H1 (cell line): ENCODE measurements around the gene OPCML. TPM values are rescaled to one million over a fixed set of nuclear protein-coding genes. Genes with fewer than 3 reads are reported as not detected.

Experiments
- CTCF ChIA-PET: fragments of 300-600 bp; sonication (Branson Sonifier 250); formaldehyde crosslinking; loops from one replicate; lab custom pipeline; 2021; ENCODE audit not compliant: partially characterized antibody; lab: Charles Lee
- POLR2A ChIA-PET: fragments of 300-600 bp; sonication (Branson Sonifier 250); formaldehyde crosslinking; loops from one replicate; lab custom pipeline; 2021; ENCODE audit warnings: inconsistent platforms; ENCODE audit not compliant: partially characterized antibody; lab: Charles Lee
- DNase-seq, 2 experiments: peaks; one replicate each; pipeline versions ENCODE4 v3.0.0 to v3.0.0-alpha.2; 2010 to 2022; ENCODE audit warnings: low spot score in 2 of 2, low read depth in 1 of 2, mixed read lengths in 1 of 2
- FAIRE-seq: peaks from 2 replicates; lab custom pipeline; 2011; peaks lifted over from hg19 to GRCh38; lab: Jason Lieb, UNC
- H2AFZ ChIP-seq: 2 replicates; pipeline ENCODE4 v1.8.1; 2012; ENCODE audit warnings: low read length, inconsistent platforms
- H2AK5ac ChIP-seq: 2 replicates; pipeline ENCODE4 v1.6.1; 2013; ENCODE audit warnings: low read depth, low read length
- H2BK120ac ChIP-seq: replicated peaks from 2 replicates; pipeline ENCODE3; 2013; ENCODE audit warnings: low read depth, low read length, inconsistent platforms
- H2BK12ac ChIP-seq: 2 replicates; pipeline ENCODE4 v1.6.1; 2013; ENCODE audit warnings: low read depth, low read length
- H2BK15ac ChIP-seq: 2 replicates; pipeline ENCODE4 v1.6.1; 2013; ENCODE audit warnings: low read length
- H2BK20ac ChIP-seq: 2 replicates; pipeline ENCODE4 v1.6.1; 2013; ENCODE audit warnings: low read length
- H2BK5ac ChIP-seq: 2 replicates; pipeline ENCODE4 v1.6.1; 2013; ENCODE audit warnings: low read depth, low read length
- H3K14ac ChIP-seq: 2 replicates; pipeline ENCODE4 v1.6.1; 2013; ENCODE audit warnings: inconsistent platforms; ENCODE audit not compliant: insufficient read length
- H3K18ac ChIP-seq: 2 replicates; pipeline ENCODE4 v1.6.1; 2013; ENCODE audit warnings: low read length; ENCODE audit errors: extremely low read depth
- H3K23ac ChIP-seq: 2 replicates; pipeline ENCODE4 v1.6.1; 2013; ENCODE audit warnings: inconsistent platforms; ENCODE audit not compliant: insufficient read length
- H3K23me2 ChIP-seq: 2 replicates; pipeline ENCODE4 v1.6.1; 2013; ENCODE audit warnings: low read depth, low read length
- H3K27ac ChIP-seq: 2 replicates; pipeline ENCODE4 v1.6.1; 2011; ENCODE audit warnings: low read depth, low read length, inconsistent platforms
- H3K27me3 ChIP-seq, 4 experiments: replicated peaks in 1 of 4; 1 replicate in 1 of 4; 2 replicates in 3 of 4; pipeline versions ENCODE4 v1.6.1 to v1.8.1; 2011 to 2013; ENCODE audit warnings: low read length in 3 of 4, mild to moderate bottlenecking in 3 of 4, inconsistent platforms in 2 of 4, mixed read lengths in 2 of 4, moderate library complexity in 1 of 4; ENCODE audit not compliant: control insufficient read depth in 3 of 4, insufficient read depth in 3 of 4; ENCODE audit errors: extremely low read depth in 1 of 4
- H3K36me3 ChIP-seq, 4 experiments: 2 replicates each; pipeline versions ENCODE4 v1.6.1 to v1.8.1; 2011 to 2013; ENCODE audit warnings: mild to moderate bottlenecking in 4 of 4, low read length in 3 of 4, moderate library complexity in 2 of 4, control low read depth in 1 of 4, inconsistent platforms in 1 of 4; ENCODE audit not compliant: insufficient read depth in 4 of 4, control insufficient read depth in 2 of 4
- H3K4ac ChIP-seq: replicated peaks from 2 replicates; pipeline ENCODE3; 2013; ENCODE audit warnings: low read length, low read depth, mixed read lengths, inconsistent platforms; ENCODE audit not compliant: insufficient read length
- H3K4me1 ChIP-seq, 4 experiments: replicated peaks in 1 of 4; 1 replicate in 1 of 4; 2 replicates in 3 of 4; pipeline versions ENCODE4 v1.6.1 to v1.8.1; 2011 to 2013; ENCODE audit warnings: low read length in 3 of 4, inconsistent platforms in 2 of 4, mixed read lengths in 1 of 4; ENCODE audit not compliant: insufficient read depth in 4 of 4, control insufficient read depth in 3 of 4
- H3K4me2 ChIP-seq, 2 experiments: 2 replicates each; pipeline versions ENCODE4 v1.6.1 to v1.8.1; 2011 to 2013; ENCODE audit warnings: low read depth in 2 of 2, low read length in 2 of 2, control low read depth in 1 of 2, inconsistent platforms in 1 of 2, mild to moderate bottlenecking in 1 of 2; ENCODE audit not compliant: insufficient read depth in 1 of 2
- H3K4me3 ChIP-seq, 4 experiments: fragments of 200-600, 300-600 bp in 1 of 4; sonication (generic), shearing (Covaris generic), sonication (Bioruptor Twin) in 1 of 4; 2 replicates each; pipeline versions ENCODE4 v1.5.1 to v1.8.1; 2011 to 2016; ENCODE audit warnings: low read length in 4 of 4, low read depth in 3 of 4, control low read depth in 2 of 4, inconsistent platforms in 2 of 4, mild to moderate bottlenecking in 2 of 4, mixed read lengths in 1 of 4, moderate library complexity in 1 of 4; ENCODE audit not compliant: insufficient read depth in 2 of 4; ENCODE audit errors: extremely low read depth in 1 of 4
- H3K56ac ChIP-seq: replicated peaks from 2 replicates; pipeline ENCODE3; 2013; ENCODE audit warnings: low read depth, mild to moderate bottlenecking, mixed read lengths, low read length, inconsistent platforms; ENCODE audit not compliant: insufficient read length
- H3K79me1 ChIP-seq: 2 replicates; pipeline ENCODE4 v1.6.1; 2013; ENCODE audit warnings: low read depth, low read length, control low read depth
- H3K79me2 ChIP-seq, 2 experiments: 2 replicates each; pipeline versions ENCODE4 v1.6.1 to v1.8.1; 2012 to 2013; ENCODE audit warnings: low read length in 2 of 2, mild to moderate bottlenecking in 2 of 2, inconsistent platforms in 1 of 2; ENCODE audit not compliant: insufficient read depth in 2 of 2, control insufficient read depth in 1 of 2
- H3K9ac ChIP-seq, 4 experiments: replicated peaks in 1 of 4; 1 replicate in 1 of 4; 2 replicates in 3 of 4; pipeline versions ENCODE4 v1.6.1 to v1.8.1; 2011 to 2013; ENCODE audit warnings: low read depth in 3 of 4, low read length in 3 of 4, control low read depth in 2 of 4, mild to moderate bottlenecking in 2 of 4, moderate library complexity in 2 of 4, inconsistent platforms in 1 of 4; ENCODE audit errors: extremely low read depth in 1 of 4
- H3K9me3 ChIP-seq, 2 experiments: 2 replicates each; pipeline versions ENCODE4 v1.6.1 to v1.8.1; 2012 to 2013; ENCODE audit warnings: mild to moderate bottlenecking in 2 of 2, moderate library complexity in 2 of 2, control low read depth in 1 of 2, inconsistent platforms in 1 of 2, low read depth in 1 of 2, low read length in 1 of 2, mixed read lengths in 1 of 2; ENCODE audit not compliant: insufficient read depth in 2 of 2
- H4K20me1 ChIP-seq, 2 experiments: replicated peaks in 1 of 2; 2 replicates each; pipeline versions ENCODE3 to v1.8.1; 2011 to 2013; ENCODE audit warnings: inconsistent platforms in 2 of 2, low read length in 2 of 2, mild to moderate bottlenecking in 1 of 2; ENCODE audit not compliant: insufficient read depth in 2 of 2, control insufficient read depth in 1 of 2
- H4K5ac ChIP-seq: 2 replicates; pipeline ENCODE4 v1.6.1; 2013; ENCODE audit warnings: low read length, low read depth, mixed read lengths, inconsistent platforms; ENCODE audit not compliant: insufficient read length
- H4K8ac ChIP-seq: 2 replicates; pipeline ENCODE4 v1.8.0; 2013; ENCODE audit warnings: mild to moderate bottlenecking, moderate library complexity, low read length, inconsistent platforms; ENCODE audit not compliant: insufficient read depth; ENCODE audit errors: extremely low read depth
- H4K91ac ChIP-seq: replicated peaks from 2 replicates; pipeline ENCODE3; 2013; ENCODE audit warnings: low read length, mixed read lengths, inconsistent platforms; ENCODE audit not compliant: insufficient read length
- ASH2L ChIP-seq: fragments of 200-600, 300-600 bp; sonication (generic); IDR thresholded peaks from one replicate; pipeline ENCODE4 v1.7.1; 2017; ENCODE audit warnings: low read length
- ATF3 ChIP-seq: IDR thresholded peaks from 2 replicates; pipeline ENCODE4 v1.6.1; 2011; ENCODE audit warnings: low read depth, mild to moderate bottlenecking, low read length; ENCODE audit not compliant: insufficient read depth
- BRCA1 ChIP-seq: IDR thresholded peaks from 2 replicates; pipeline ENCODE4 v1.6.1; 2012; ENCODE audit warnings: low read depth, low read length, improper control_type of control experiment
- CBX5 ChIP-seq: fragments of 300-800, 300-1000 bp; sonication (generic); IDR thresholded peaks from 2 replicates; pipeline ENCODE4 v1.7.1; 2016; ENCODE audit warnings: antibody characterized with exemption, low read length, low read depth
- CEBPB ChIP-seq: IDR thresholded peaks from 2 replicates; pipeline ENCODE4 v1.6.1; 2012; ENCODE audit warnings: low read depth, low read length
- E2F6 ChIP-seq: IDR thresholded peaks from 2 replicates; pipeline ENCODE4 v1.6.1; 2012; ENCODE audit warnings: inconsistent platforms
- GTF2F1 ChIP-seq: IDR thresholded peaks from 2 replicates; pipeline ENCODE4 v1.6.1; 2012; ENCODE audit warnings: low read depth, low read length, improper control_type of control experiment, borderline replicate concordance
- JUND ChIP-seq: IDR thresholded peaks from 2 replicates; pipeline ENCODE4 v1.6.1; 2011; ENCODE audit warnings: mild to moderate bottlenecking, improper control_type of control experiment, low read length
- SIRT6 ChIP-seq: IDR thresholded peaks from one replicate; pipeline ENCODE4 v1.7.1; 2012; ENCODE audit warnings: low read length, inconsistent platforms
- SP1 ChIP-seq: IDR thresholded peaks from 2 replicates; pipeline ENCODE4 v1.6.1; 2011; ENCODE audit warnings: low read depth, low read length
- SP4 ChIP-seq: IDR thresholded peaks from 2 replicates; pipeline ENCODE4 v1.6.1; 2012; ENCODE audit warnings: low read length, inconsistent platforms
- SRF ChIP-seq: IDR thresholded peaks from 2 replicates; pipeline ENCODE4 v1.6.1; 2011; ENCODE audit warnings: mild to moderate bottlenecking, low read depth, low read length, moderate library complexity
- TCF12 ChIP-seq: IDR thresholded peaks from 2 replicates; pipeline ENCODE4 v1.6.1; 2011; ENCODE audit warnings: low read depth, mild to moderate bottlenecking, low read length
- YY1 ChIP-seq: IDR thresholded peaks from 2 replicates; pipeline ENCODE4 v1.6.1; 2011; ENCODE audit warnings: low read depth, mild to moderate bottlenecking, low read length
- WGBS, 2 experiments: shearing (Covaris generic) in 1 of 2; methylation state at CpG; one replicate each; pipeline versions ENCODE4 v1.1.6 to v1.1.7; 2013 to 2015; ENCODE audit warnings: low lambda C conversion rate in 2 of 2, mixed read lengths in 2 of 2, inconsistent platforms in 1 of 2, low coverage in 1 of 2, missing lambda C conversion rate in 1 of 2; ENCODE audit not compliant: insufficient replicate concordance in 2 of 2, insufficient coverage in 1 of 2, insufficient read length in 1 of 2; ENCODE audit errors: extremely low coverage in 1 of 2, missing lambda C conversion rate in 1 of 2; 5-methylcytosine and 5-hydroxymethylcytosine counted together
- polyA plus RNA-seq, 7 experiments: library from polyadenylated mRNA; depleted of rRNA in 3 of 7; stranded (reverse) in 5 of 7; unstranded in 2 of 7; fragments of >200 nt in 5 of 7; fragments of 200-250 nt in 2 of 7; gene quantifications; 1 replicate in 5 of 7; 2 replicates in 1 of 7; 4 replicates in 1 of 7; pipeline versions ENCODE4 v1.2.1 to v1.2.3, GENCODE V29; 2011 to 2013; ENCODE audit warnings: missing spikeins in 2 of 7, mixed read lengths in 2 of 7
- total RNA-seq: library from RNA; stranded (reverse); fragmentation: NEBNext Ultra II Directional; extraction: Animal tissue kit (Norgen Biotek cat#: 25700); gene quantifications from 2 replicates; pipeline ENCODE4 v1.2.1, GENCODE V29; 2021

The OPCML gene
- total and polyA plus RNA-seq, 2 of the 8 experiments (the other 6 are each of a cell fraction or from before 2014, with no cell fraction given): 2.3 to 3.1 TPM

DNA sequence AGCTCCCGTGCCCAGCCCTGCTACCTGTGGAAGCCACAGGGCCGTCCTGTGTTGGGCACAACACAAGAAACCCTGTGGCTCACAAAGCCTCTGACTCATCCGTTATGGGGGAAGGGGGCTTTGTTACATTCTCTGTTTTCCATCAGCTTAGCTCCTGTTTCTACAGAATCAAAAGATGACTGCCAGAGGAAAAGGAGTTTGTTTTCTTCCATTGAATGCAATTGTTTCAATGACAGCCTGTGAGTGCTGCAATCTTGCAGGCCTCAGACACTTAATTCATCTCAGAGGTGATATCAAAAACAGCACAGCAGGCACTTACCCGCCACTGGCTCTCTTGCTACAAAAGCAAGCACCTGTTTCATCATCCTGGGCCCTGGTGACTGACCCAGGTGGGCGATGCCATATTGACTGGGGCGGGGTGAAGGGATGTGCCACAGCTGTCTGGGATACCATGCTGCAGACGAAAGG is 194.3 kb downstream of the OPCML start:
- H3K9me3 ChIP-seq: no peaks in the 10 kb centered on the region
- H3K23me2 ChIP-seq: no peaks in the 10 kb centered on the region; the same call in 1 of the 2 replicates
- no peak overlapping the region for H2AK5ac ChIP-seq
- no peak overlapping the region for H3K56ac ChIP-seq
- H2BK12ac ChIP-seq: 0 out of 2 replicates have a peak overlapping the region, but pooled peaks have one; percentile 11
- no peak overlapping the region for H3K4me3 ChIP-seq
- peaks cover 6 to 12% (median 8%) of the 10 kb centered on the region in 4 experiments; a peak in 5 of 7 replicates for H3K4me1 ChIP-seq
- H3K14ac ChIP-seq: no peak overlapping the region
- no peaks in the 10 kb centered on the region for H4K20me1 ChIP-seq
- H3K79me2 ChIP-seq: no peaks in the 10 kb centered on the region
- ChIA-PET CTCF (interaction anchor here (0.8 to 0.9 kb wide), 2 partner anchors 97 to 257 kb away, joined by 4 read pairs; no protein-coding TSS in a partner anchor), POLR2A (interaction anchor here (0.6 kb wide), 1 partner anchor 192 kb away, joined by 3 read pairs; no protein-coding TSS in a partner anchor)
- H3K9ac ChIP-seq: no peak overlapping the region
- H4K91ac ChIP-seq: no peak overlapping the region
- DNase-seq (no peak), FAIRE-seq (no peak)
- no peak overlapping the region for H3K23ac ChIP-seq
- no peak overlapping the region for H3K4ac ChIP-seq
- H2BK20ac ChIP-seq: no peak overlapping the region
- no peak overlapping the region for H2AFZ ChIP-seq
- no peaks in the 10 kb centered on the region; a peak in 1 of 8 replicates for H3K36me3 ChIP-seq
- no peaks in the 10 kb centered on the region for H3K27me3 ChIP-seq
- no peak overlapping the region for H2BK120ac ChIP-seq
- 66% methylated on average over 7 of the region's 7 CpGs; no CpG with 5 or more reads in 1 of the 2 experiments for WGBS, 2 experiments
- no peak overlapping the region for H2BK15ac ChIP-seq
- H3K18ac ChIP-seq: no peak overlapping the region
- H4K5ac ChIP-seq: no peak overlapping the region
- H3K4me2 ChIP-seq: peak overlapping the region; percentile 28 to 34; a peak in 1 of 4 replicates
- no peak overlapping the region for H2BK5ac ChIP-seq
- TF ChIP-seq CEBPB (peak; percentile 26; the same call in 1 of the 2 replicates), JUND (peak; percentile 93), CBX5 (no peak), BRCA1 (no peak), YY1 (peak; percentile 23; the same call in 1 of the 2 replicates), SP1 (0 out of 2 replicates have a peak, but pooled peaks have one; percentile 32), SIRT6 (no peak), E2F6 (no peak), ATF3 (0 out of 2 replicates have a peak, but pooled peaks have one; percentile 14), GTF2F1 (no peak), TCF12 (no peak), SP4 (no peak), ASH2L (peak; percentile 50), SRF (no peak)
- peak overlapping the region; percentile 19; the same call in 1 of the 2 replicates for H3K27ac ChIP-seq
- no peak overlapping the region for H4K8ac ChIP-seq
- no peaks in the 10 kb centered on the region for H3K79me1 ChIP-seq
